LNCAP (cell line): Measurements from ENCODE around the gene AHCYL2.

Experiments
- CTCF ChIP-seq: fragments of 450-650 bp; IDR thresholded peaks from 2 replicates; pipeline ENCODE4 v1.5.1; 2017; ENCODE audit warnings: mild to moderate bottlenecking

Gene AHCYL2

DNA sequence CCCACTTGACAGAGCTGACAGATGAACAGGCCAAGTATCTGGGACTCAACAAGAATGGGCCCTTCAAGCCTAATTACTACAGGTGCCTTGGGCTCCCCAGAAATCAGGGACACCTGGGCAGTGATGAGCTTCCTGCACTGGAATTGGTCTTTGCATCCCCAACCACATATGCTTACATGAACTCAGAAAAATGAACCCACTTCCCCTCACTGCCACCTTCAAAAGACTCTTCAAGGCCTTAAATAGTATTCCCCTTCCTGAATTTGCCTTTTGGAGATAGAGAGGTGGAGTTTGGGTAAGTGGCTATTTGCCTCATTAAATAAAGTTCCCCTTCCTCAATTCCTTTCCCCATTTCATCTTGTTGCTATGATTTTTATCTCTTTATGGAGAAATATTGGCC, 201.7 kb downstream of the AHCYL2 start:
- no peak for TF ChIP-seq CTCF

DNA sequence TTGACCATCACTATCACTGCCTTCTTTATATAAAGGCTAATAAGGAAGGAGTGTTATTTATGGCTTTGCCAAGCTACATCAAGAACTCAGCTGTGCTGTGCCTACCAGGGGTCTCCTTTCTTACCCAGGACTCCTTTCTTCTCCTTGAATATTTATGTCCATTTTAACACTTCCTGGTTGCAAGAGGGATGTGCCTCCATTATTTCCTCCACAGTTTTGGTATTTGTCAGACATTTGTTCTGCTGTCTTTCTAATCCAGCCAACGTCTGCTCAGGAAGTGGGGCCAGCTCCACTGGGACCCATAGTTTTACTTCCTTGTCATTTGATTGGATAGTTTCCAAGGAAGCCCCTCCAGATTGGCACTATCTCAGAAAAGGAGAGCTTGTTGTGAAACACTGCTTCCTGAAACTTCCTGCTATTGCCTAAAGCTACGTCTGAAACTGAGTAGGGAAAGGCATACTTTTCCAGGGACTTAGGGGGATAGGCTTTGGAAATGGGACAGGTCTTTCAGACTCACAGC, 202.8 kb downstream of the AHCYL2 start:
- TF ChIP-seq CTCF, result no peak

DNA sequence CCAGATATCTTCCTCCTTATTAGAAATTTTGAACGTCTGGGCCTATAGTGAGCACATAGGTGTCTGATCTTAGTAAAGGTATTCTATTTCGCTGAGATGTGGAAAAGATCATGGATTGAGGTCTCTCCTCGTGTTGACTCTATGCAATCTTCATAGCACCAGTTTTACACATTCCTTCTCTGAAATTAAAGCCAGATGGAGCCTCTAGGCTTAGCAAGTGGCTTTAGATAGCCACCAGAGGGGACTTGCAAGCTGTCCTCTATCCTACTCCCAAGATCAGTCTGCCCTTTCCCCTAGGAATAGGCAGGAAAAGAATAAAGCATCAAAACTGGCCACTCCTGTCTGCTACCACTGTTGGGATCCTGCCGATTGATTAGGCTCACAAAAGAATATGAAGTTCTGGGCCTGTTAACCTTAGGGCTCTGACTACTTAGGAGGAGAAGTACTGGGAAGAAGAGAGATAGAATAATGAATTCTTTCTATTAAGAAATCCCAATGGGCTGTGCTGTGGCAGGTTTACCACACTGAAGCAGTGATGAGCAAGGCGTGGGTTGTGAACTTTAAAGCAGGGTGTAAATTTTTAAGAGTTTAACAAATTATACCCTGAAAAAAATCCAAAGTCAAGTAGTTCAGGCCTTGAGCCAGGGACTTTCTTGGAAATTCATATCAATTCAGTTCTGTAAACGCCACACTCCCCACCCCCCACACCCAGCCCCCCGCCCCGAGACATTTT, 207.2 kb downstream of the AHCYL2 start:
- TF ChIP-seq CTCF, result no peak

DNA sequence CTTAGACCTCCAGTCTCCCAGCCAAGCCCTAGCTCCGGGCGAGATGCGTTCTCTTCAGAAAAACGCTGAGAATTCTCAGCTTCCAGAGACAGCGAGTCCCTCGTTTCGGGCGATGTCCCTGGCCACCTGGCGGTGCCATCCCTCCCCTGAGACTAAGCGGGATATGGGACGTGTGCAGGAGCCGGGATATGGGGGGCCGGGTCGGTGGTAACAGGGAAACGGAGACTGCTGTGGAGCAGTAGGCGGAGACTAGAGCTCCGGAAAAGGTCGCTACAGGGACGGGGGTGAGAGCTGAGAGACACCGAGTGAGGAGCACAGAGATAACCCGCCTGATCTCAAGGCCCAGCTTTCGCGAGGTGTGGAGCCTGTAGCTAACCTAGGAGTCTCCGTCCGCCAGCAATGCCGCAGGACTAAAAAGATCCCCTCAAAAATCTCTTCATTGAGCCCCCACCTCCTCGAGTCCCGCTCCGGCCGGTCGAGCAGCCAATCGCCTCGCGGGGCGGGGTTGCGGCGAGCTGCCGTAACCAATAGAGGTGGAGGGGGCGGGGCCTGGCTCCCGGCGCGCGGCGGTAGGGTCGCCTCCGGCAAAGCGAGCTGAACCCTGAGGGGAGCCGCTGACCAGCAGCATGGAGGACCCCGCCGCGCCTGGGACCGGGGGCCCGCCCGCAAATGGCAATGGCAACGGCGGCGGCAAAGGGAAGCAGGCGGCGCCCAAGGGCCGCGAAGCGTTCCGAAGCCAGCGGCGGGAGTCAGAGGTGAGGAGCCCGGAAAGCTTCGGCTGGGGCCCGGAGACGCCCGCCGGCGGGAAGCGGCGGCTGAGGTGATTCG, 209.2 kb downstream of the AHCYL2 start, which contains the start of gene STRIP2:
Gene STRIP2 (plus strand): TSS at position 586 of the 828 bp plus-strand sequence. CDS start 41 bp downstream, at position 627.
- TF ChIP-seq CTCF, result peak; percentile 20; the same call in 1 of the 2 replicates

GRCh38 chr7:129434675-129435318, 210.0 kb downstream of the AHCYL2 start:
- TF ChIP-seq CTCF, result no peak

DNA sequence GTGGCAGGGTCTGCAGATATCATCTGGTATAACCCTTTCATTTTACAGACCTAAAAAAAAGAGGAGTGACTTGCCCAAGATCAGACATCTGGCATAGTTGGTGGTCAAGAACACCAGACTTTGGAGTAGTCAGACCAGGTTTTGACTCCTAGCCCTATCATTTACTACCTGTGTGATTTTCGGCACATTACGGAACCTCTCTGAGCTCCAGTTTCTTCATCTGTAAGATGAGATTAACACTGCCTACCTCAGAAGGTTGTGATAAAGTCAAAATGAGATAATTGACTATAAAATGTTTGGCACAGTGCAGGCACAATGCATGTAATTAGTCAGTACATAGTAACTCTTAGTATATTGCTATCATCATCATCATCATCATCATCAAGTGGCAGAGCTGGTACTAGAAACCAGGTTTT, 210.6 kb downstream of the AHCYL2 start:
- no peak for TF ChIP-seq CTCF

- no peak for TF ChIP-seq CTCF
Observed at GRCh38 chr7:129436335-129436923, 211.6 kb downstream of the AHCYL2 start.
